ENCODE measurements around the gene LPP. TPM values are rescaled to one million over a fixed set of nuclear protein-coding genes. Genes with fewer than 3 reads are reported as not detected.
A peak's percentile ranks its signal among the peaks of the same experiment; 100 is the strongest.

LPP gene
- total and polyA plus RNA-seq, 2 of the 13 experiments (the other 11 are each of a cell fraction or from before 2014, with no cell fraction given): 19.2 to 29.9 TPM

DNA sequence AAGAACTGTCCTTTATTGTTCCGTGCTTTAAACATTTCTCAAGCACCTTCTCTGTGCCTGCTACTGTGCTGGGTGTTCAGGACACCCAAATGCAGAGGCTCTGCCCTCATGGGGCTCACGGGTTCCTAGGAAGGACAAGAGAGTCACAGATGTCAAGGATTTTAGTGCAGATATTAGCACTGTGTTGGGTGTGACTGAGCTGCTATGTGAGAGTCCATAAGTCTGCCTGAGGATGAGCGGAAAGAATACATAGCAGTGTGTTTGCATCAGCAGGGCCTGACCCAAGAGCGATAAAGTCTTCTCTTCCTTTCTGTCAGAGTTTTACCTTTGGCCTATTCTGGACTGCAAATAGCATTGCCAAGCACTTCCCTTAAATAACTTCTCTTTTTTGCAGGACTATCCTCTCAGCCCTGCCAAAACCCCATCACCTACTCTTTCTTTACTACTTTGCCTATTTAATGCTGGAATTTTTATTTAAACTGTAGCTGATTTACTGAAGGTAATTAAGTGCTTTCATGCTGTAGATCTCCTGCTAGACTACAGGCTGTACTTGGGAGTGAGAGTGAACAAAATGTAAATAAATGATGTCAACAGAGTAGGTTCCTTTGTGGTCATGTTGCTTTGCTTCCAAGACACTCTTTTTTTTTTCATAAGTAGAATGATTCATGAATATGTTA lies 558.4 kb downstream of the LPP start (continued):
- TF ChIP-seq KMT2A (CRISPR knock-in tag; IDR thresholded peaks at IDR 0.05): 0 out of 2 replicates have a peak, but pooled peaks have one; percentile 57
- TF ChIP-seq ZNF3 (CRISPR knock-in tag; IDR thresholded peaks at IDR 0.05): no peak
- 0 out of 2 replicates have a peak, but pooled peaks have one; percentile 42 for TF ChIP-seq BRF2 (CRISPR knock-in tag; IDR thresholded peaks at IDR 0.05)
- TF ChIP-seq, protein P1, sequence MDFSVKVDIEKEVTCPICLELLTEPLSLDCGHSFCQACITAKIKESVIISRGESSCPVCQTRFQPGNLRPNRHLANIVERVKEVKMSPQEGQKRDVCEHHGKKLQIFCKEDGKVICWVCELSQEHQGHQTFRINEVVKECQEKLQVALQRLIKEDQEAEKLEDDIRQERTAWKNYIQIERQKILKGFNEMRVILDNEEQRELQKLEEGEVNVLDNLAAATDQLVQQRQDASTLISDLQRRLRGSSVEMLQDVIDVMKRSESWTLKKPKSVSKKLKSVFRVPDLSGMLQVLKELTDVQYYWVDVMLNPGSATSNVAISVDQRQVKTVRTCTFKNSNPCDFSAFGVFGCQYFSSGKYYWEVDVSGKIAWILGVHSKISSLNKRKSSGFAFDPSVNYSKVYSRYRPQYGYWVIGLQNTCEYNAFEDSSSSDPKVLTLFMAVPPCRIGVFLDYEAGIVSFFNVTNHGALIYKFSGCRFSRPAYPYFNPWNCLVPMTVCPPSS (IDR thresholded peaks at IDR 0.05): no peak
- no peak for TF ChIP-seq HDAC6 (IDR thresholded peaks at IDR 0.05; ENCODE audit: low read depth, low read length)
- TF ChIP-seq ZNF781 (CRISPR knock-in tag; IDR thresholded peaks at IDR 0.05; ENCODE audit: borderline replicate concordance, not compliant biosample characterization): no peak
- TF ChIP-seq SMARCC2 (IDR thresholded peaks at IDR 0.05): no peak
- TF ChIP-seq REPIN1 (CRISPR knock-in tag; IDR thresholded peaks at IDR 0.05; ENCODE audit: borderline replicate concordance, low read depth): peak; percentile 76
- peak; percentile 48; the same call in 1 of the 2 replicates for TF ChIP-seq ZNF350 (CRISPR knock-in tag; IDR thresholded peaks at IDR 0.05; ENCODE audit: borderline replicate concordance, low read depth)
- no peak for TF ChIP-seq SIX1 (CRISPR knock-in tag; IDR thresholded peaks at IDR 0.05; ENCODE audit: borderline replicate concordance)
- TF ChIP-seq HMG20A (CRISPR knock-in tag; IDR thresholded peaks at IDR 0.05; ENCODE audit: borderline replicate concordance): peak; percentile 59; the same call in 1 of the 2 replicates
- no peak for TF ChIP-seq ZNF354B (CRISPR knock-in tag; IDR thresholded peaks at IDR 0.05)
- TF ChIP-seq DPF2 (CRISPR knock-in tag; IDR thresholded peaks at IDR 0.05; ENCODE audit: borderline replicate concordance, low read depth): 0 out of 2 replicates have a peak, but pooled peaks have one; percentile 19
- TF ChIP-seq ZSCAN22 (CRISPR knock-in tag; IDR thresholded peaks at IDR 0.05): no peak
- TF ChIP-seq, protein P2, sequence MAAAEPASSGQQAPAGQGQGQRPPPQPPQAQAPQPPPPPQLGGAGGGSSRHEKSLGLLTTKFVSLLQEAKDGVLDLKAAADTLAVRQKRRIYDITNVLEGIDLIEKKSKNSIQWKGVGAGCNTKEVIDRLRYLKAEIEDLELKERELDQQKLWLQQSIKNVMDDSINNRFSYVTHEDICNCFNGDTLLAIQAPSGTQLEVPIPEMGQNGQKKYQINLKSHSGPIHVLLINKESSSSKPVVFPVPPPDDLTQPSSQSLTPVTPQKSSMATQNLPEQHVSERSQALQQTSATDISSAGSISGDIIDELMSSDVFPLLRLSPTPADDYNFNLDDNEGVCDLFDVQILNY (CRISPR knock-in tag; conservative IDR thresholded peaks at IDR 0.05): no peak
- TF ChIP-seq TBX3 (IDR thresholded peaks at IDR 0.05; ENCODE audit: borderline replicate concordance): no peak
- no peak for TF ChIP-seq NONO (IDR thresholded peaks at IDR 0.05)
- no peak for TF ChIP-seq NONO (CRISPR knock-in tag; conservative IDR thresholded peaks at IDR 0.05)
- 0 out of 2 replicates have a peak, but pooled peaks have one; percentile 69 for TF ChIP-seq ZNF772 (CRISPR knock-in tag; IDR thresholded peaks at IDR 0.05)
- no peak for TF ChIP-seq SNAPC2 (CRISPR knock-in tag; IDR thresholded peaks at IDR 0.05)
- TF ChIP-seq HNRNPLL (IDR thresholded peaks at IDR 0.05; ENCODE audit: low read depth, low read length, poor library complexity, severe bottlenecking): no peak
- TF ChIP-seq, protein P3, sequence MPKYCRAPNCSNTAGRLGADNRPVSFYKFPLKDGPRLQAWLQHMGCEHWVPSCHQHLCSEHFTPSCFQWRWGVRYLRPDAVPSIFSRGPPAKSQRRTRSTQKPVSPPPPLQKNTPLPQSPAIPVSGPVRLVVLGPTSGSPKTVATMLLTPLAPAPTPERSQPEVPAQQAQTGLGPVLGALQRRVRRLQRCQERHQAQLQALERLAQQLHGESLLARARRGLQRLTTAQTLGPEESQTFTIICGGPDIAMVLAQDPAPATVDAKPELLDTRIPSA (CRISPR knock-in tag; IDR thresholded peaks at IDR 0.05; ENCODE audit: borderline replicate concordance): no peak
- no peak for TF ChIP-seq ZNF468 (CRISPR knock-in tag; IDR thresholded peaks at IDR 0.05)
- TF ChIP-seq SCMH1 (CRISPR knock-in tag; IDR thresholded peaks at IDR 0.05; ENCODE audit: borderline replicate concordance): no peak
- no peak for TF ChIP-seq ZFAT (CRISPR knock-in tag; conservative IDR thresholded peaks at IDR 0.05)
- no peak for TF ChIP-seq FOXO4 (CRISPR knock-in tag; conservative IDR thresholded peaks at IDR 0.05)
